ENCODE results near the gene SNX24. TPM values are rescaled to one million over a fixed set of nuclear protein-coding genes. Genes with fewer than 3 reads are reported as not detected.

The SNX24 gene
- total RNA-seq, 4 donors from 2014 or later = 13.3 to 21.5 (median 17.9) TPM

- DNase-seq (ENCODE audit: low spot score) = no peak
- no peak for ATAC-seq (ENCODE audit: low FRiP score)
- TF ChIP-seq, protein P1, sequence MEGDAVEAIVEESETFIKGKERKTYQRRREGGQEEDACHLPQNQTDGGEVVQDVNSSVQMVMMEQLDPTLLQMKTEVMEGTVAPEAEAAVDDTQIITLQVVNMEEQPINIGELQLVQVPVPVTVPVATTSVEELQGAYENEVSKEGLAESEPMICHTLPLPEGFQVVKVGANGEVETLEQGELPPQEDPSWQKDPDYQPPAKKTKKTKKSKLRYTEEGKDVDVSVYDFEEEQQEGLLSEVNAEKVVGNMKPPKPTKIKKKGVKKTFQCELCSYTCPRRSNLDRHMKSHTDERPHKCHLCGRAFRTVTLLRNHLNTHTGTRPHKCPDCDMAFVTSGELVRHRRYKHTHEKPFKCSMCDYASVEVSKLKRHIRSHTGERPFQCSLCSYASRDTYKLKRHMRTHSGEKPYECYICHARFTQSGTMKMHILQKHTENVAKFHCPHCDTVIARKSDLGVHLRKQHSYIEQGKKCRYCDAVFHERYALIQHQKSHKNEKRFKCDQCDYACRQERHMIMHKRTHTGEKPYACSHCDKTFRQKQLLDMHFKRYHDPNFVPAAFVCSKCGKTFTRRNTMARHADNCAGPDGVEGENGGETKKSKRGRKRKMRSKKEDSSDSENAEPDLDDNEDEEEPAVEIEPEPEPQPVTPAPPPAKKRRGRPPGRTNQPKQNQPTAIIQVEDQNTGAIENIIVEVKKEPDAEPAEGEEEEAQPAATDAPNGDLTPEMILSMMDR (IDR thresholded peaks at IDR 0.05) = no peak
These were observed 9.7 kb upstream of the SNX24 start for GRCh38 chr5:122835681-122836080.

DNA sequence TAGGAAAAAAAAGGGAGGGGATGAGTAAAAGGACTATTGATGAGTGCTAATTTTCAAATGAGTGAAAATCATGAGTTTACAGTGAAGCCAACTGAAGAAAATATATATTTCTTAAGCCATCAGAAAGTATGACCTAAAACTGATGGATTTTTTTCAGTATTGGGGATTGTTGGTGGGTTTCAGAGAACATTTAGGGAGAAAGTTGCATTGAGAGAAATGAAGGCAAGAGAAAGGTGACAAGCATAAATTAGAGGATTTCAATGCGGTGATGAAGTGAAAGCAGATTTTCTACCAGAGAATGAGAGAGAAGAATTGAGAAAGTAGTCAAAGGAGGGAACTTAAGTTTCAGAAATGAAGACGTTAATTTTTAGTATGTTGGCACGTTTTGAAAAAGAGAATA is 8.5 kb upstream of the SNX24 start:
- TF ChIP-seq, protein P1 (IDR thresholded peaks at IDR 0.05) = no peak
- ATAC-seq (ENCODE audit: low FRiP score) (no peak), DNase-seq (ENCODE audit: low spot score) (no peak)

DNA sequence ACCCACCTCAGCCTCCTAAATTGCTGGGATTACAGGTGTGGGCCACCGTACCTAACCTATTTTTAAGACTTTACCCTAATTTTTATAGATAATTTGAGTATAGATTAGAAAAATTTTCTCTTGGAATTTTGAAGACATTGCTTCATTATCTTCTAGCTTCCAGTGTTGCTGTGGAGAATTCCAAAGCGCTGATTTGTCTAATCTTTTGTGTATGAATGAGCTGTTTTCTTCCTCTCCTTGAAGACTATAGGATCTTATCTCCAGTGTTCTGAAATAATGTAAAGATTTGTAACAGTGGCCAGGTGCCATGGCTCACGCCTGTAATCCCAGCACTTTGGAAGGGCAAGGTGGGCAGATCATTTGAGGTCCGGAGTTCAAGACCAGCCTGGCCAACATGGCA is 5.7 kb upstream of the SNX24 start:
- TF ChIP-seq, protein P1 (IDR thresholded peaks at IDR 0.05) = no peak
- DNase-seq (ENCODE audit: low spot score) = no peak
- no peak for ATAC-seq (ENCODE audit: low FRiP score)

DNA sequence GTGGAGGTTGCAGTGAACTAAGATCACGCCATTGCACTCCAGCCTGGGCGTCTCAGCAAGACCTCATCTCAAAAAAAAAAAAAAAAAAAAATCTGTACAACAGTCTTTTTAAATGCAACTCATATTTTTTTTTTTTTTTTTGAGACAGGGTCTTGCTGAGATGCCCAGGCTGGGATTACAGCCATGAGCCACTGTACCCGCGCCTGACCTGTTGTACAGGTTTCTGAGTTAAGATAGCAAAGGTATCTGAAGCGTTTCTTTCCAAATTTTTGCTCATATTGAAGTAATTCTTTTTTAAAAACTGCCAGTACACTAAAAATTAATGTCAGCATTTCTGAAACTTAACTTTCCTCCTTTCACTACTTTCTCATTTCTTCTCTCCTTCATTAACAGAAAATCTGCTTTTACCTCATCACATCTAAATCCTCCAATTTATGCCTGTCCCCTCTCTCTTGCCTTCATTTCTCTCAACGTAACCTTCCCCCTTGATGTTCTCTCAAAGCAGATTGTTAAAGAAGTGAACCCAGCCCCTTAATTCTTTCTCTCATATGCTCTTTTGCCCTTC is 3.3 kb upstream of the SNX24 start:
- ATAC-seq (ENCODE audit: low FRiP score) (no peak), DNase-seq (ENCODE audit: low spot score) (no peak)
- TF ChIP-seq, protein P1 (IDR thresholded peaks at IDR 0.05) = no peak

GRCh38 chr5:122844136-122844909 is 1.1 kb upstream of the SNX24 start:
- DNase-seq (ENCODE audit: low spot score) (no peak), ATAC-seq (ENCODE audit: low FRiP score) (no peak)

GRCh38 chr5:122844910-122845228 is 544 bp upstream of the SNX24 start:
- TF ChIP-seq, protein P1 (IDR thresholded peaks at IDR 0.05) = no peak
- no peak for DNase-seq (ENCODE audit: low spot score)
- ATAC-seq (ENCODE audit: low FRiP score) = peak; percentile 5

More at GRCh38 chr5:122844136-122844909, 1.1 kb upstream of the SNX24 start:
- TF ChIP-seq, protein P1 (IDR thresholded peaks at IDR 0.05) = no peak

GRCh38 chr5:122846051-122846550 is 688 bp downstream of the SNX24 start:
- TF ChIP-seq, protein P1 (IDR thresholded peaks at IDR 0.05) = no peak
- ATAC-seq (ENCODE audit: low FRiP score) (peak; percentile 81), DNase-seq (ENCODE audit: low spot score) (no peak)

Measured in omental fat pad (tissue), 4 donors.